Right atrium auricular region (tissue), 2 donors: ENCODE data around the gene NAGK. TPM values are rescaled to one million over a fixed set of nuclear protein-coding genes. Genes with fewer than 3 reads are reported as not detected.
"Not testable (repeated sequence)": the region's sequence is repeated elsewhere in the genome, so short reads cannot be mapped to it uniquely, and the experiment has no call there.

Source experiments
- DNase-seq: peaks from one replicate; pipeline ENCODE4 v3.0.0-alpha.2; 2019; ENCODE audit warnings: low spot score
- H3K27ac ChIP-seq, 2 donors: fragments of 200-600 bp; sonication (generic); 1 replicate in 1 of 2; 2 replicates in 1 of 2; pipeline ENCODE4 v1.5.1; 2016 to 2019
- H3K27me3 ChIP-seq, 2 donors: fragments of 200-600 bp; sonication (generic); one replicate each; pipeline versions ENCODE4 v1.5.1 to v1.6.0; 2017 to 2019
- H3K36me3 ChIP-seq: fragments of 200-600 bp; sonication (generic); one replicate; pipeline ENCODE4 v1.5.1; 2016
- H3K4me1 ChIP-seq, 2 donors: fragments of 200-600 bp; sonication (generic); one replicate each; pipeline versions ENCODE4 v1.5.1 to v1.6.0; 2017 to 2019
- H3K4me3 ChIP-seq, 2 donors: fragments of 200-600 bp; sonication (generic); 1 replicate in 1 of 2; 2 replicates in 1 of 2; pipeline ENCODE4 v1.5.1; 2017 to 2019; ENCODE audit warnings: mild to moderate bottlenecking in 1 of 2, moderate library complexity in 1 of 2
- H3K9me3 ChIP-seq, 2 donors: fragments of 200-600 bp; sonication (generic); one replicate each; pipeline ENCODE4 v1.5.1; 2019
- total RNA-seq, 2 donors: library from RNA; depleted of rRNA; stranded (reverse); fragments of >200 nt; gene quantifications; one replicate each; pipeline ENCODE4 v1.1.0, GENCODE V29; 2016
- TF ChIP-seq, protein P1 (sequence below), 2 donors: fragments of 200-600 bp; sonication (generic); IDR thresholded peaks; one replicate each; pipeline ENCODE4 v1.5.1; 2019; ENCODE audit warnings: antibody characterized with exemption in 2 of 2

Gene NAGK
- 10 to 100 TPM; 30.4 to 45.5 TPM for total RNA-seq

- Histone ChIP-seq H3K27me3 (no peaks in the 10 kb centered on the region), H3K4me3 (peak within 1 kb of the TSS; percentile 74 to 97), H3K4me1 (peaks cover 0 to 30% of the 10 kb centered on the region in 2 donors), H3K9me3 (no peaks in the 10 kb centered on the region), H3K27ac (peak within 1 kb of the TSS; percentile 98), H3K36me3 (peaks cover 8% of the 10 kb centered on the region)
- peak; percentile 96 for DNase-seq
- TF ChIP-seq, protein P1, sequence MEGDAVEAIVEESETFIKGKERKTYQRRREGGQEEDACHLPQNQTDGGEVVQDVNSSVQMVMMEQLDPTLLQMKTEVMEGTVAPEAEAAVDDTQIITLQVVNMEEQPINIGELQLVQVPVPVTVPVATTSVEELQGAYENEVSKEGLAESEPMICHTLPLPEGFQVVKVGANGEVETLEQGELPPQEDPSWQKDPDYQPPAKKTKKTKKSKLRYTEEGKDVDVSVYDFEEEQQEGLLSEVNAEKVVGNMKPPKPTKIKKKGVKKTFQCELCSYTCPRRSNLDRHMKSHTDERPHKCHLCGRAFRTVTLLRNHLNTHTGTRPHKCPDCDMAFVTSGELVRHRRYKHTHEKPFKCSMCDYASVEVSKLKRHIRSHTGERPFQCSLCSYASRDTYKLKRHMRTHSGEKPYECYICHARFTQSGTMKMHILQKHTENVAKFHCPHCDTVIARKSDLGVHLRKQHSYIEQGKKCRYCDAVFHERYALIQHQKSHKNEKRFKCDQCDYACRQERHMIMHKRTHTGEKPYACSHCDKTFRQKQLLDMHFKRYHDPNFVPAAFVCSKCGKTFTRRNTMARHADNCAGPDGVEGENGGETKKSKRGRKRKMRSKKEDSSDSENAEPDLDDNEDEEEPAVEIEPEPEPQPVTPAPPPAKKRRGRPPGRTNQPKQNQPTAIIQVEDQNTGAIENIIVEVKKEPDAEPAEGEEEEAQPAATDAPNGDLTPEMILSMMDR (IDR thresholded peaks at IDR 0.05), result no peak
Observed at GRCh38 chr2:71068218-71069035, at the start of gene NAGK. TSS of gene NAGK (plus strand) at chr2:71068648. CDS start at chr2:71068684, 36 bp downstream.

- not testable (repeated sequence) for H3K27ac ChIP-seq, H3K9me3 ChIP-seq, DNase-seq, H3K4me1 ChIP-seq, H3K36me3 ChIP-seq, H3K27me3 ChIP-seq, H3K4me3 ChIP-seq
Observed at GRCh38 chr2:71019989-71020388, 48.5 kb upstream of the NAGK start.

DNA sequence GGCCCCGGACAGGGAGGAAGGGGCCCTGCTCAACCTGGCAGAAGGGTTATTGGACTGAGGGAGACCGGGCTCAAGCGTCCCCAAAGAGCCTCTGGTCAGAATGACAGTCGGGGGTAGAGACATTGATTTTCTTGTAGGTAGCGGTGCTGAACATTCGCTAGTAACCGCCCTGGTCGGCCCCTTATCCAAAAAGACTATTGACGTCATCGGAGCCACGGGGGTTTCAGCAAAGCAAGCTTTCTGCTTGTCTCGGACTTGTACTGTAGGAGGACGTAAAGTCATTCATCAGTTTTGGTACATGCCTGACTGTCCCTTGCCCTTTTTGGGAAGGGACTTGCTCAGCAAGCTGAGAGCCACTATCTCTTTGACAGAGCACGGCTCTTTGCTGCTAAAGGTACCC, 47.1 kb upstream of the NAGK start:
- H3K4me3 ChIP-seq, H3K4me1 ChIP-seq, H3K27me3 ChIP-seq, H3K36me3 ChIP-seq, H3K9me3 ChIP-seq, H3K27ac ChIP-seq, DNase-seq: not testable (repeated sequence)

- not testable (repeated sequence) for H3K4me1 ChIP-seq, H3K36me3 ChIP-seq, H3K27ac ChIP-seq, H3K4me3 ChIP-seq, DNase-seq, H3K9me3 ChIP-seq, H3K27me3 ChIP-seq
Observed at GRCh38 chr2:71023553-71024243, 44.8 kb upstream of the NAGK start.

GRCh38 chr2:71036296-71036695, 32.2 kb upstream of the NAGK start:
- H3K36me3 ChIP-seq, H3K27ac ChIP-seq, H3K4me1 ChIP-seq, H3K27me3 ChIP-seq, H3K9me3 ChIP-seq, DNase-seq, H3K4me3 ChIP-seq: not testable (repeated sequence)

DNA sequence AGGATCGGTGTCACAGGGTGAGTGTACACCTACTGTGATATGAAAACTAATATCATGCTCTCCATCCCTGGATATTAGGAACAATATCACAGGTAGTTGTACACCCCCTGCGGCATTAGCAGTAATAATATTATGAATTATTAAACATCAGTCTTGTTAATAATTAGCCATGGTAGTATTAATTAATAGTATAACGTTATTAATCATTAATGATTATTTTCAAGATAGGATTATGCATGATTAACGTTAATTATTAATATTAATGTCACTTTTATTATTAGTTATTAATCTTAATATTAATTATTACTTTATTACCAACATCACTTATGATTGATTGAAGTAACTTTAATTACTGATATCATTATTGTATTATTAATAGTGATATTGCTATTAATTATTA, 26.2 kb upstream of the NAGK start:
- H3K27me3 ChIP-seq, result no peaks in the 10 kb centered on the region
- no peak for DNase-seq
- H3K27ac ChIP-seq, result no peak overlapping the region
- H3K4me3 ChIP-seq, result no peak overlapping the region
- no peaks in the 10 kb centered on the region for H3K4me1 ChIP-seq
- no peaks in the 10 kb centered on the region for H3K36me3 ChIP-seq
- H3K9me3 ChIP-seq, result no peaks in the 10 kb centered on the region
- TF ChIP-seq, protein P1 (IDR thresholded peaks at IDR 0.05), result no peak

DNA sequence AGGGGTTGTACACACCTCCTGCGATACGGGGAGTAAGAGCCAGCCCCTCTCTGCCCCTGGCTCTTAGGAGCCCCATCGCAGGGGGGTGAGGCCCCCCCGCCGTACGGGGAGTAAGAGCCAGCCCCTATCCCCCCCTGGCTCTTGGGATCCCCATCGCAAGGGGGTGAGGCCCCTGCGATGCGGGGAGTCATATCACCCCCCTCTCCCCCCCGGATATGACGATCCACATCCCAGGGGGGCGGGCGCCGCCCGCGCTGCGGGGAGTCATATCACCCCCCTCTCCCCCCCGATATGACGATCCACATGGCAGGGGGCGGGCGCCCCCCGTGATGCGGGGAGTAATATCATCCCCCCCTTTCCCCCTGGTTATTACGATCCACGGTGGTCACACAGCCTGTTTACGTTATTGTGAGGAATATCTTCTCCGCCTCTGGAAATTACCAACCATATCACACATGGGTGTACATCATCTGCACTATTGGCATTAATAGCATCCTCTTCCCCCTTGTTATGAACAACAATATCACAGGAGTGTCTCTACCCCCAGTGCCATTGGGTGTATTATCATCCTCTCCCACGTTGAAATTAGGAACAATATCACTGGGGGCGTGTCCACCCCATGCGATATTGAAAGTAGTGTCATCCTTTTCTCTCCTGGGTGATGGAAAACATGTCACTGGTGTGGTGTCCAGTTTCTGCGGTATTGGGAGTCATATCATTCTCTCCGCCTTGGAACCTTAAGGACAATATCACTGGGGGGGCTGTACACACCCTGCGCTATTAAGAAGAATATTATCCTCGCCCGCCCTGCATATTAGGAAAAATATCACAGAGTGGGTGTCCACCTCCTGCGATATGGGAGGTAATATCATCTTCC, 24.7 kb upstream of the NAGK start:
- Histone ChIP-seq H3K9me3 (no peaks in the 10 kb centered on the region), H3K27ac (no peak overlapping the region), H3K4me1 (no peaks in the 10 kb centered on the region), H3K4me3 (no peak overlapping the region), H3K36me3 (no peaks in the 10 kb centered on the region), H3K27me3 (no peaks in the 10 kb centered on the region)
- DNase-seq, result no peak
- TF ChIP-seq, protein P1 (IDR thresholded peaks at IDR 0.05), result no peak
